GM19193 (cell line): Measurements from ENCODE around the gene RGL3.

ENCODE experiments used
- POLR2A ChIP-seq: IDR thresholded peaks from 4 replicates; pipeline ENCODE4 v1.6.1; 2011; ENCODE audit not compliant: insufficient read depth, insufficient read length; ENCODE audit errors: extremely low read depth

The RGL3 gene, protein sequence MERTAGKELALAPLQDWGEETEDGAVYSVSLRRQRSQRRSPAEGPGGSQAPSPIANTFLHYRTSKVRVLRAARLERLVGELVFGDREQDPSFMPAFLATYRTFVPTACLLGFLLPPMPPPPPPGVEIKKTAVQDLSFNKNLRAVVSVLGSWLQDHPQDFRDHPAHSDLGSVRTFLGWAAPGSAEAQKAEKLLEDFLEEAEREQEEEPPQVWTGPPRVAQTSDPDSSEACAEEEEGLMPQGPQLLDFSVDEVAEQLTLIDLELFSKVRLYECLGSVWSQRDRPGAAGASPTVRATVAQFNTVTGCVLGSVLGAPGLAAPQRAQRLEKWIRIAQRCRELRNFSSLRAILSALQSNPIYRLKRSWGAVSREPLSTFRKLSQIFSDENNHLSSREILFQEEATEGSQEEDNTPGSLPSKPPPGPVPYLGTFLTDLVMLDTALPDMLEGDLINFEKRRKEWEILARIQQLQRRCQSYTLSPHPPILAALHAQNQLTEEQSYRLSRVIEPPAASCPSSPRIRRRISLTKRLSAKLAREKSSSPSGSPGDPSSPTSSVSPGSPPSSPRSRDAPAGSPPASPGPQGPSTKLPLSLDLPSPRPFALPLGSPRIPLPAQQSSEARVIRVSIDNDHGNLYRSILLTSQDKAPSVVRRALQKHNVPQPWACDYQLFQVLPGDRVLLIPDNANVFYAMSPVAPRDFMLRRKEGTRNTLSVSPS

DNA sequence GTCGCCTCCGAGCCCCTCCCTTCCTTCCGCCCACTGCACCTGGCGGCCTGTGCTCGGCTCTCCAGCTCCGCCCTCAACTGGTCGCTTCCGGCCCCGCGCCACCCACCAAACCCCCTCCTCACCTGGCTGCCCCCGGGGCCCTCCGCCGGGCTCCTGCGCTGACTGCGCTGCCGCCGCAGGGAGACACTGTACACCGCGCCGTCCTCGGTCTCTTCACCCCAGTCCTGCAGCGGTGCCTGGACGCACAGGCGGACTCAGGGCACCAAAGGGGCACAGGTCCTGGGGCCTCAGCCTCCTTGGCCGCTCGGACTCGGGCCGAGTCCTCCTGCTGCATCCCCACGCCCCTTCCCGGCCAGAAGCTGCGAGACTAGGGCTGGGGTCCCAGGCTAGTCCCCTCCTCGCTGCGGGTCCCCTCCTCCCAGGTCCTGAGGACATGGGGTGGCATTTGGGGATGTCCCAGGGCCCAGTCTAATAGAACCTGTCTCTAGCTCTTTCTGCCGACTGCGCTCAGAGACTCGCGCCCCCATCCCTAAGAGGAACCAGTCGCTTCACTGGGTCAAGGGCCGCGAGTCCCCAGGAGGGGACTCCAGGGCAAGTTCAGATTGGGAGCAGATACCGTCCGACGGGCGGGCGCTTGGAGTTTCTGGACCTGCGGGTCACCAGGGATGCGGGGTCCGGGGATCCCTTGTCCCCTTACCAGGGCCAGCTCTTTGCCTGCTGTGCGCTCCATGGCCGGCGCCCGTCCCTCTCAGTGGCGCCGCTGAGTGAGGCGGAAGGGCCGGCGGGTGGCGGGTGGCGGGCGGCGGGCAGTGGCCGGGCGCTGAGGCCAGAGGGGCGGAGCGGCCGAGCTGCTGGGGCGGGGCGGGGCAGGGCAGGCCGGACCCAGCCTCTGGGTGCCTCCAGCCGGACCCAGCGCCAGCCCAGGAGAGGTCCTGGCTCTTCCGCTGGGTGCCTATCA is at the start of gene RGL3:
RGL3 (minus strand) TSS at position 766 of the 958 bp plus-strand sequence; CDS start at position 730, 36 bp downstream.
- no peak for TF ChIP-seq POLR2A

DNA sequence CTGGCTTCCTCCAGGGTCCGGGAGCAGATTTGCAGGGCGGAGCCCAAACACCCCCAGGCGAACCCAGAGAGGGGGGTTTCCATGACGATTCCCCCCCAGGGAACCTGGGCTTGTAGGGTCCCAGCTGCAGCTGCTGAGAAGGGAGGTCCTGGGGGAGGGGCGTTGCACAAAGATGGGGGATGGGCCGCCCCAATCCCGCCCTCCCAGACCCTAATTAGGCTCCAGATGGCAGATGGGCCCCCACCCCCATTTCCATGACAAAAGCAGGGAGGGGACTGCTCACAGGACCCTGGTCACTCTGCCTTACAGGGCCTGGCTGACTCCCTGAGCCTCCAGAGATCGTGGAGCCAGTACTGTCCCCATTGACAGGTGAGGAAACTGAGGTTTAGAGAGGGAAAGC is 46.5 kb upstream of the RGL3 start:
- no peak for TF ChIP-seq POLR2A

DNA sequence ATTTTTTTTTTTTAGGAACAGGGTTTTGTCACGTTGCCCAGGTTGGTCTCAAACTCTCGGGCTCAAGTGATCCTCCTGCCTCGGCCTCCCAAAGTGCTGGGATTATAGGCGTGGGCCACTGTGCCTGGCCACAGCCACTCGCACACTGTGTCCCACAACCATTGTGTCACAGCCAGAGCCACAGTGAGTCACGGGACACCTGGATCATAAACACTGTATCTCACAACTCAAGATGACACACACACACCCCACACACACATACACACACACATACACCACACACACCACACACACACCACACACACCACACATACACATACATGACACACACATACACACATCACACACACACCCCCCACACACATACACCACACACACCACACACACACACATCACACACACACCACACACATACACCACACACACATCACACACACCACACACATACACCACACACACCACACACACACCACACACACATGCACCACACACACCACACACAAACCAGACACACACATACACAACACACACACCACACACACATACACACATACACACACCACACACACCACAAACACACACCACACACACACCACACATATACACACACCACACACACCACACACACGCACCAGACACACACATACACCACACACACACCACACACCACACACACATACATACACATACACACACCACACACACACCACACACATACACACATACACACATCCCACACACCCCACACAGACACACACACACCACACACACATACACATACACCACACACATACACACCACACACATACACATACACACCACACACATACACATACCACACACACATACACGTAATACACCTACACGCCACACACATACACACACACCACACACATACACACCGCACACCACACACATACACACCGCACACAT is 45.5 kb upstream of the RGL3 start:
- TF ChIP-seq POLR2A = no peak

DNA sequence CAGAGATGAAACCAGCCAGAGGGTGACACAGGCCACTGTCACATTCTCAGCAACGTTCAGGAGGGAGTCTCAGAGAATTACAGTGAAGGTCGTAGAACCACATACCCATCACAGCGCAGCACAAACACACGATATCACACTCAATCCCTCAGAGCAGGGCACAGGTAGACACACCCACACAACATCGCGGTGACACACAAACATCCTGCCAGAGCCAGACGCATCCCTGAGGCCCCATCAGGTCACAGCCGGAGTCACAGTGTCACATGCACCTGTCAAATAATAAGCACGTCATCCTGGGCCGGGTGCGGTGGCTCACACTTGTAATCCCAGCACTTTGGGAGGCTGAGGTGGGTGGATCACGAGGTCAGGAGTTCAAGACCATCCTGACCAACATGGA is 44.3 kb upstream of the RGL3 start:
- no peak for TF ChIP-seq POLR2A

DNA sequence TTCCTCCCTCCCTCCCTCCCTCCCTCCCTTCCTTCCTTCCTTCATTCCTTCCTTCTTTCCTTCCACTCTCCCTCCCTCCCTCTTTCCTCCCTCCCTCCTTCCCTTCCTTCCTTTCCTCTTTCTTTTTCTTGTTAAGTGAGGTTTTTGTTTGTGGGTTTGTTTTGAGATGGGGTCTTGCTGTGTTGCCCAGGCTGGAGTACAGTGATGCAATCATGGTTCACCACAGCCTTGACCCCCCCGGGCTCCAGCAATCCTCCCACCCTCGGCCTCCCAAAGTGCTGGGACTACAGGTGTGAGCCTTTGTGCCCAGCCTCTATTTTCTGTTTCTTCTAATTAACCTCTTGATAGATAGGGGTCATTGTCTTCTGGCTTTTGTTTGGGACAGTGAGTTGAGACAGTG is 42.3 kb upstream of the RGL3 start:
- no peak for TF ChIP-seq POLR2A

DNA sequence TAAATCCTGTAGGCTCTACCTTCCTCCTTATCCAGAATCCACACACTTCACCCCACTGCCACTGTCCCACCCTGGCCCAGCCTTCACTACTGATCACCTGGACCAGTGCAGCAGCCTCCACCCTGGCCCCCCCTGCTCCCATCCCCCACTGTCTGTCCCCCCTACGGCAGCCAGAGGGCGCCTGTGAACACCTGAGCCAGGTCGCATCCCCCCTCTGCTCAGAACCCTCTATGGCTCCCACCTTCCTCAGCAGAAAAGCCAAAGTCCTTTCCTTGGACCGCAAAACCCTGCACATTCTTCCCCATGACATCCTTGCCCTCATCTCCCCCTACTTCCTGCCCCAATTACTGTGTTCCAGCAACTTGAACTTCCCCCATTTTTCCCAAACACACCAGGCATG is 41.1 kb upstream of the RGL3 start:
- TF ChIP-seq POLR2A = no peak

DNA sequence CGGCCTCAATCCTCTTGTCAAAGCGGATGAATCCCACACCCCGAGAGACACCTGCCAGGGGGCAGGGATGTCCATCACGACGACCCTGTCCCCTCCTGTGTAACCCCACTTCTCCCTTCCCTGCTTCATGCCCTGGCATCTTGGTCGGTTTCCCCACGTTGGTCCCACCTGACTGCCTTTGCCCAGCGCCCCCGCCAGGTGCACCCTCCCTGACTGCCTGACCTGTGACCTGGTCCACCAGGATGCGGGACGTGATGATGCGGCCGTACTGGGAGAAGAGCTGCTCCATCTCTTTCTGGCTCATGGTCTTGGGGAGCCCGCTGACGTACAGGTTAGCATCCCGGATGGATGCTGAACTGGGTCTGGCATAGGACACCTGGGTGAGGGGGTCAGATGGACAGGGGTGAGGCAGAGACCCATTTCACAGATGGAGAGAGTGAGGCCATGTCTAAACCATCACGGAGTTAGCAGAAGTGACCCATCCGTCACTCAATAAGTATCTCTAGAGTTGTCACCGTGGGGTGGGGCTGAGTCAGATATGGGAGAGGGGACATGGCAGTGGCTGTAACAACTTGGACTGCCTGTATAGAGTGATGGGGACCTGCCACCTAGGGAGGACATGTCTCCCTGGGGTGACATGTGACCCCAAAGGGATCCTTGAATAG is 39.3 kb upstream of the RGL3 start:
- no peak for TF ChIP-seq POLR2A

DNA sequence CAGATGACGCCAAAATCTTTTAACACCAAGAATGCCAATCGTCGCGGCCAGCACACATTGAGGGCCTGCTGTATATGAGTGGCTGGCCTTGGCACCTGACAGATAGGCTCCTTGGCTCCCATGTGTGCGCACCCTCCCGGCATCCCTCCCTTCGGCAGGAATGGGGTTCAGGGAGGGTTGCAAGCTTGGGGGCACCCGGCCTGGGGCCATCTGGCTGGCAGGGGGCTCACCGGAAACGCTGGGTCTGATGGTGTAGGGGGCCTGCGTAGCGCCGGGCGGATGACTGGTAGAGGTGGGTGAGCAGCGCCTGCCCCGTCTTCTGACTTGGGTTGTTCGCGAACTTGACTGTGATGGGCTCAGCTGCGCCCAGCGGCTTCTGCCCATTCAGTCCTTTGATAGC is 38.7 kb upstream of the RGL3 start:
- TF ChIP-seq POLR2A = no peak

DNA sequence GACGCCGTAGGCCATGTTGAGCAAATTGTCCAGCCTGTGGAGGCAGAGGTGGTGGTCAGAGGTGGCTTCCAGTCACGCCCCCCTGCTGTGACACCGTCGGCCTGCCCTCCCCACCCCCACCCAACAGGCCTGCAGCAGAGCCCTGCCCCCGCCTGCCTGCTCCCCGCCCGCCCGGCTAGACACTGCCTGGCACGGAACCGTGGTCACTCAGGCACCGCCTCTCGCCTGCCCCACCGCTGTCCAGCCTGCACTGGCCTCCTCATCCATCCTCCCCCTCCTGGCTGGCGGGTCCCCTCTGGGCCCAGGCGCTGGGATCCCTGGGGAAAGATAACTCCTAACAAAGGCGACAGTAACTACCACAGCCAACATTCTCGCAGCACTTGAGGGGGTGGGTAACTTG is 38.0 kb upstream of the RGL3 start:
- no peak for TF ChIP-seq POLR2A

DNA sequence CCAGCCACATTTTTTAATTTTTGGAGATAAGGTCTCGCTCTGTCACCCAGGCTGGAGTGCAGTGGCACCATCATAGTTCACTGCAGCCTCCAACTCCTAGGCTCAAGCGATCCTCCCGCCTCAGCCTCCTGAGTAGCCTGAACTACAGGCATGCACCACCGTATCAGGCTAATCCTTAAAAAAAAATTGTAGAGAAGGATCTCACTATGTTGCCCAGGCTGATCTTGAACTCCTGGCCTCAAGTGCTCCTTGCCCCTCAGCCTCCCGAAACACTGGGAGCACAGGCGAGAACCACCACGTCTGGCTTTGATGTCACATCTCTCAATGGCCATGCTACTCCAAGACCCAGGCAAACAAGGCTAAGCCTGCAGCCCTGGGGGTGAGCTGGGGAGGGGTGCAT is 37.5 kb upstream of the RGL3 start:
- no peak for TF ChIP-seq POLR2A

DNA sequence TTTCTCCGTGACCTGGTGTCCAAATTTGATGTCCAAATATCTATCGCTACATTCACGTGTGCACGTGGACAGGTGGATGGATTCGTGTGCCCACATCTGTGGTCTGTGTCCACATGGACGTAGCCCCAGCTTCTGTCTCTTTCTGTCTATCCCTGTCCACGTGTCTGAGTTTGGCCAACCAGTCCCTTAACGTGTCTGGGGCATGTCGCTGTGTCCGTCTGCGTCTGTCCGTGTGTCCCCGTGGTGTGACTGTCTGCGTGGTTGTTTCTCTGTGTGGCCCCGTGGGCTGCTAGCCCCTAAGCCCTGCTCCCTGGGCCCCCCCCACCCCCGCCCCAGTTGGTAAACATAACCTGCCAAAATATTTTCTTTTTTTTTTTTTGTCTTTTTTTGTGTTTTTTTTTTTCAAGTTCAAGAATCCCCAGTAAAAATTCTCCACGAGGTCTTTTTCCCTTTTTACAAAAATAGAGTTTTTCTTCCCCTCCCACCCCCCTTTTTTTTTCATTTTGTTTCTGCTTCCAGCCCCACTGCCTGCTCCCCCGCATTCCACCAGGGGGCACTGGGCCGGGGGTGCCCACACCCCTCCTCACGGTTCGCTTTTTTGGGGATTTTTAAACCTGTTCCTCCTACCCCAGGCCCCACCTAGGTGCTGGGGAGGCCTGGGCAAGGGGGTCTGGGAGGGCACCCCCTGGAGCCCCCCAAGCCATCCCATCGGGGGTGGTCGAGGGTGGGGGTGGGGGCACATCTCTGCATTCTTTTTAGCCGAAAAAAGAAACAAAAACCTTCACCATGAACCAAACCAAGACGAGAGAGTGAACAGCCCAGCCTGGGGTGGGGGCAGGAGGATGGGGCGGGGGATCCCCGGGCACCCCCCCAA is 34.6 kb upstream of the RGL3 start:
- no peak for TF ChIP-seq POLR2A

DNA sequence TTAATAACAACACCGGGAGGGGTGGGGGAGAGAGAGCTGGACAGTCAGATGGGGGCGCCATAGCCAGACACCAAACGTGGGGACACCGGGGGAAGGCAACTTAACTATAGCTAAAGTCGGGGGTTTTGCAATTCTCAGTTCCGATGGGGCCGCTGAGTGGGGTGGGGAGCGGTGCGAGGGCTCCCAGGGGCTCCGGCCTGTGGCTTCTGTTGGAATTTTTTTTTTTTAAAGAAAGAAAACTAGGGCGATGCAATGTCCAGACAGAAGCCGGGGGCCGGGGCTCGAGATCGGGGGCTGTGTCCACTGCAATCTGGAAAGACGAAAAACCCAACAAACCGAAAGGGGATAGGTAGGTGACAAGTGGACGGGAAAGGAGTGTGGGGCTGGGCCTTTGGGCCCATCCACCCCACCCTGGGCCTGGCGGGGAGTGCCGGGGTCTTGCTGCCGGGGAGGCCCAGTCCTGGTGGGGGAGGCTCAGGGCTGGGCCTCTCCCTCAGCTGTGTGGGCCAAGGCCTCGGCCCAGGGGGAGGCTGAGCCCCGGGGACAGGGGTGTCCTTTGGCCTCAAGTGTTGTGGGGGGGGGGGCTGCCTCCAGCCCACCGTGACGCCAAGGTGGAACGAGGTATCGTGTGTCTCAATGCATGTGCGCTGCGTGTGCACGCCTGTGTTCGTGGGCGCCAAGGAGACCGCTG is 33.7 kb upstream of the RGL3 start:
- TF ChIP-seq POLR2A = no peak
